ENCODE results near the gene GADD45B. TPM values are rescaled to one million over a fixed set of nuclear protein-coding genes. Genes with fewer than 3 reads are reported as not detected.
"Not testable (repeated sequence)": the region's sequence is repeated elsewhere in the genome, so short reads cannot be mapped to it uniquely, and the experiment has no call there.

The GADD45B gene
- total RNA-seq, 1 donor from 2014 or later = 32.4 TPM

DNA sequence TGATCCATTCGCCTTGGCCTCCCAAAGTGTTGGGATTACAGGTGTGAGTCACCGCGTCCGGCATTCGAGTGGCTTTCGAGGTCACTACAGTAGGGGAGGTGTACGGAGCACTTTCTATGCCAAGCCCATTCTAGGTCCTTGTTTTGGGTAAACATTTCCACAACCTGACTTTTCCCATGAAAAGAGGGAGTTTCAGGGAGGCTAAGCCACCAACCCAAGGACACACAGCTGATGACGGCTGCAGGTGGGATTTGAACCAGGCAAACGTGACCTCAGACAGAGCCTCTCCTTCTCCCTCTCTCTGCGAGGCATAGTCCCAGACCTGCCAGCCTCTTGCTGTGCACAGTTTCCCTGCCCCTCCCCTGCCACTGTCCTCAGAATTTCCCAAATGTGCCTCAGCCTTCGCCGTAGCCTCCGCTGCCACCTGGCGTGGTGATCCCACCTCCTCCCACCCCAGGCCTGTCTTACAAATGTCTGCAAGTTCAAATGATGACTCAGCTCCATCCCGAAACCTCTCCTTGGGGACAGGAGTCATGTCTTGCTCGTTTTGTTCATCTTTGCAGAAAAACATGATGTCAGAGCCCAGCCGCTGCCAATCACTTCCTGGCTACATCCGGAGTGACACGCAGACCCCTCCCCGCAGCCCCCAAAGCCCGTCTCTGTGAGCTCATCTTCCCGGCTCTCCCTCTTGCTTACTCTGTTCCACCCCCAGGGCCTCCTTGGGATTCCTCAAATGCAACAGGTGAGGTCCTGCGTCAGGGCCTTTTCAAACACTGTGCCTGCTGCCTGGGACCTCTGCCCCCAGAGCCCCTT, 6.6 kb upstream of the GADD45B start:
- DNase-seq = peak; percentile 67

DNA sequence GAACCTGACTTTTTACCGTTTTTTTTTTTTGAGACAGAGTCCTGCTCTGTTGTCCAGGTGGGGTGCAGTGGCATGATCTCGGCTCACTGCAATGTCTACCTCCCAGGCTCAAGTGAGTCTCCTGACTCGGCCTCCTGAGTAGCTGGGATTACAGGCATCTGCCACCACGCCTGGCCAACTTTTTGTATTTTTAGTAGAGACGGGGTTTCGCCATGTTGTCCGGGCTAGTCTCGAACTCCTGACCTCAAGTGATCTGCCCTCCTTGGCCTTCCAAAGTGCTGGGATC, 6.1 kb upstream of the GADD45B start:
- not testable (repeated sequence) for DNase-seq

DNA sequence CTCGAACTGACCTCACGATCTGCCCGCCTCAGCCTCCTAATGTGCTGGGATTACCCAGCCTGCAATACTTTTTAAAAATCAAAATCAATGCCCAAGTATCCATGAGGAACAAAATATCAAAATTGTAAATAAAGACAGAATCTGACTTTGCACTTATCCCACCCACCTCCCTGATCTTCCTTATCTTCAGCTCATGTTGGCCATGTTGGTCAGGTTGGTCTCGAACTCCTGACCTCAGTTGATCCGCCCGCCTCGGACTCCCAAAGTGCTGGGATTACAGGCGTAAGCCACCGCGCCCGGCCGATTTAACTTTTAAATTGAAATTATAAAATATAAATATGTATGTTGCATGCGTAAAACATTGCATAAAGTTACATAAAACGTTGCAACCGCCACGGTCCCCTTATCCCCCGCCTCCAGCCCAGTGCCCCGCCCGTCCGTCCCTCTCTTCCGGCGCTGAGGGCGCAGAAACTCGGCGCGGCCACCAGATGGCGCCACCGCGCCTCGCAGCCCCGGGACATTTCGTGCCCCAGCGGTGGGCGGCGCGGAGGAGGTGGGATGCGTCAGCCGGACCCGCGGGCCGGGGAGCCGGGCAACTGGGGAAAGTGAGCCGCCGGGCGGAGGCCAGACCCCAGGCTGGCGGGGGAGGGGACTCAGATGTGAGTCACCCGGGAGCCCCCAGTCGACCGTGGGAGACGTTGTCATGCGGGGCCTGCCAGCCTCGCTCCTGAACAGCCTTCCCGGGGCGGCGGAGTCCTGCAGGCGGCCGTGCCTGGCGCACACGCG, 1.5 kb upstream of the GADD45B start:
- peak; percentile 90 for DNase-seq

GRCh38 chr19:2475018-2475701, 767 bp upstream of the GADD45B start:
- no peak for DNase-seq

DNA sequence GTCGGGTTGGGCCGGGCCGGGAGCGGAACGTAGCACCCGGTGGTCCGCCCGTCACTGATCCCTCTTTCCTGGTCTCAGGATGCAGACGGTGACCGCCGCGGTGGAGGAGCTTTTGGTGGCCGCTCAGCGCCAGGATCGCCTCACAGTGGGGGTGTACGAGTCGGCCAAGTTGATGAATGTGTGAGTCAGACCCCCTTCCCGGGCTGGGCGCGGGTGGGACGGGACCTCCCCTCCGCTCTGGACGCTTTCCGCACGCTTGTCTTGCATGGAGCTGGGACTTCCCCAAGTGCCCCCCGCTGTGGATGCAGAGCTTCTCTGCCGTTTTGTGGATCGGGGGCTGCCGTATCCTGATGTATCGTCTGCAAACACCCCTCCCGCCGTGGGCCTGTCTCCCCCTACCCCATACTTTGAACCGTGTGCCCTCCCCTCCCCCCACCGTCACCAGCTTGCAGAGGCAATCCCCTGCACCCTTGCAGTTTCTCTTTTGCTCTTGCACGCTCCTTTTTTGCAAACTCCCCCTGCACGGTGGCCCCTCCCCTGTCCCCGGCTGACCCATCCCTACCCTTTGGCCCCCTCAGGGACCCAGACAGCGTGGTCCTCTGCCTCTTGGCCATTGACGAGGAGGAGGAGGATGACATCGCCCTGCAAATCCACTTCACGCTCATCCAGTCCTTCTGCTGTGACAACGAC, 669 bp downstream of the GADD45B start:
- no peak for DNase-seq

GRCh38 chr19:2477141-2477710, 1.3 kb downstream of the GADD45B start:
- peak; percentile 58 for DNase-seq

GRCh38 chr19:2477732-2478191, 1.8 kb downstream of the GADD45B start:
- no peak for DNase-seq

DNA sequence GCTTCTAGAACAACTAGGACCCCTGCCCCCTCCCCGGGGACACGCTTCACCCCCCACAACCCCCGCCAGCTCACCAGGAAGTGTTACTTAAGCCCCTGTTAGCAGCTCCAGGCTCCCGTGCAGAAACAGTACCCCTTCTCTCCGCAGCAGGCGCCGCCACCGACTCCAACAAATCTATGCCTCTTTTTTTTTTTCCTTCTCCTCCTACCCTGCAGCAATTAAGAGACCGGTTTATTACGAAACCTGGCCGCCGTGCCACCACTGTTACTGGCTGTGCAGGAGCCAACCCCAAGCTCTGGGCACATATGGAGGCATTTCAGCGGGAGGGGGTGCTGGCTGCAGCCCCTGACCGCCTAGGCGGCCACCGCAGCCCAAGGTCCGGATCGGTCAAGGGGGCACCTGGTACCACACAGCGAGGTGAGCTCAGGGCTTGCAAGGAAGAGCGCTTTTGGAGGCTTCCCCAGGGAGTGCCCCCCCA, 2.4 kb downstream of the GADD45B start:
- DNase-seq = peak; percentile 75

DNA sequence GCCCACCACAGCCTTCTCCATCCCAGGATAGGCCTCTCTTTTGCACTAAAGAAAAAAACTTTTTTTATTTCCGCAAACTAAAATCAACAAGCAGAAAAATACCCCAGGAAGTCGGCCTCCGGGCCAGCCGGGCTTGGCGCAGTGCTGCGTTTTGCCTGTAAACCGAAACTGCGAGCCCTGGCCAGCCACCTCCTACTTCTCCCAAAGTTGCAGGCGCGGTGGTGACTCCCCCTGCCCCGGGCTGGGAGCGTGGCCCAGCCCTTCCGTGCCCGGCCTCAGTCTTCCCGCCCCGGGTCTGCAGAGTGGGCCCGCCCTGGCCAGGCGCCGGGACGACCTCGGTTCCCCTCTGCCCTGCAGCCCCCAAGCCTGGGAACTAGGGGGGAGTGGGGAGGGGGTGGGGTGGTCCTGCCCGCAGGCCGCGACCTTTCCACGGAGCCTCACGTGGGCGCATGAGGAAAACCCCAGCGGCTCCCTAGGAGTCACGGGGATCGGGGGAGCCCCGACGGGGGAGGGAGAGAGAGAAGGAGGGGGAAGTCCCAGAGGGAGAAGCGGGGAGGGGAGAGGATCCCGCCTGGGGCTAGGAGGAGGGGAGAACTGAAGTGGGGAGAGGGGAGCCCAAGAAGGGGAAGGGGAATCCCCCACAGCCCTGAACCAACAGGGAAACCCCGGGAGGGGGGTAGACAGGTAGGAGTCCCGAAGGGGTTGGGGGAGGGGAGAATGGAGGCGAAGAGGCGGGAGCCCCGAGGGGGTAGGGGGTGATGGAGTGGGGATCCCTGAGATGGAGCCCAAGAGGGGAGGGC, 3.0 kb downstream of the GADD45B start:
- DNase-seq = peak; percentile 70

GRCh38 chr19:2479556-2480194, 3.7 kb downstream of the GADD45B start:
- DNase-seq = no peak

GRCh38 chr19:2481466-2481865, 5.5 kb downstream of the GADD45B start:
- DNase-seq = no peak

GRCh38 chr19:2482354-2483038, 6.6 kb downstream of the GADD45B start:
- DNase-seq = no peak

- no peak for DNase-seq
Measured at GRCh38 chr19:2483084-2483483, 7.2 kb downstream of the GADD45B start.

DNA sequence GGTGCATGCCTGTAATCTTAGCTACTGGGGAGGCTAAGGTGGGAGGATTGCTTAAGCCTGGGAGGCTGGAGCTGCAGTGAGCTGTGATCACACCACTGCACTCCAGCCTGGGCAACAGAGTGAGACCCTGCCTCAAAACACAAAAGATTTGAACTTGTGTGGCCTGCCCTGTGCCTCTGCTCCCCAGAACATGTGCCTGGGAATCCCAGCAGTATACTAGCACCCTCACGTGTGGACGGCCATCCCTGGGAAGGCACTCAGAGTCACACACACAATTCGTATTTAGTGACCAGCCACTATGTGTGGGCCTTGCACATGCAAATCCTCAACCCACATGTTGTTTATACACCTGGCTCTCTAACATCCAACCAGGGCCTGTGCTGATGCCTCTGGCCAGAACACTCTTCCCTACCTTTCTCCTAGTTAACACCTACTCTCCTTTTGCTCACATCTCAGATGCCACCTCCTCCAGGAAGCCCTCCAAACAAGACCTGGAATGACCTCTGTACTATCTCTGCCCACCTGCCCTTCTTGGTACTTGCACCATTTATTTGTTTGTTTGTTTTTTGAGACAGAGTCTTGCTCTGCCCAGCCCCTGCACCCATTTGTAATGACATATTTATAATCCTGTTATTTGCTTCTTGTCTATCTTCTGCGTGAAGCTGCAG, 7.7 kb downstream of the GADD45B start:
- no peak for DNase-seq

DNA sequence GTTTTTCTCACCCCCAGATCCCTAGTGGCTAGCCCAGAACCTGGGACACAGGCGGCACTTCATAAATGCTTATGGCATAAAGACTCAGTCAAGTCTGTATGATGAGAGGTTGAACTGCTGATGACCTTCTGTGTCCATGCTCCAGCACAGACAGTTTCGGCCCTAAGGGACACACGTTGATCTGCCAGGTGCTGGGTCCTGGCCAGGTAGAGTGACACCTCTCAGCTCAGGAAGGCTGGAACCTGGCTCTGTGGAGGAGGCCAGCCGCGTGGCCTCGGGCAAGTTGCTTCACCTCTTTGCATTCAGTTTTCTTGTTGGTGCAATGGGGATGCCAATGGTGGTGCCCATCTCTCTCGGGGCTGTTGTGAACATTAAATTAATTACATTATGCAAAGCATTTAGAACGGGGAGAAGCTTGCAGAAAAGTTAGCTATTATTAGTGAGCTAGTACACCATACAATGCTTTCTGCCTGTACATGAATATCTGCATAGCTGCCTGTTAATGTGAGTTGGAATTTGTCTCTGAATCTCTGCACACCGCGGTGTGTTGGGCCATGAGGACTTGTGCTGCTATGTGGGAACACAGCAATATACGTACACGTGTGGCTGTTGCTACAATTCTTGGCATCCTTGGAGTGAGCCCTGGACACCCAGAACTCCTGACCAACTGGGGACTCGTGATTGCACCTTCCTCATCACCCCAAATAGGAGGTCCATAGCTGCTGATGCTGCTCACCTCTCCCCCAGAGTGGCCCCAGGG, 8.4 kb downstream of the GADD45B start:
- no peak for DNase-seq

- no peak for DNase-seq
Measured at GRCh38 chr19:2485428-2485827, 9.5 kb downstream of the GADD45B start.

DNA sequence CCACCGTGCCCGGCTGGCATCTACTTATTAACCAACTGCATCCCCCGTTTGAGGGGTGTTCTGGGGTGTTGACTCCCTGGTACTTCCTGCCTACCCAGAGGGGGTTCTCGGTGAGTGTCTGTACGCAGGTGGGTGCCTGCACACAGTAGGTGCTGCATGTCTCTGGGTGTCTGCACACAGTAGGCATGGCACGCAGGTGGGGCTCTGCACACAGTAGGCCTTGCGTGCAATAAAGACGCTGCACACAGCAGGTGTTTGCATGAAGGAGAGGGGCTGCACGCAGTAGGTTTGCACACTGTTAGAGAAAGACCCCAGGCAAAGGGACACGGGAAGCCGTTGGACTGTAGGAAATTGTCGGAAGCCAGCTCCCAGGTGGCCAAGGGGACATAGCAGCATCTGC, 11.2 kb downstream of the GADD45B start:
- DNase-seq = no peak

DNA sequence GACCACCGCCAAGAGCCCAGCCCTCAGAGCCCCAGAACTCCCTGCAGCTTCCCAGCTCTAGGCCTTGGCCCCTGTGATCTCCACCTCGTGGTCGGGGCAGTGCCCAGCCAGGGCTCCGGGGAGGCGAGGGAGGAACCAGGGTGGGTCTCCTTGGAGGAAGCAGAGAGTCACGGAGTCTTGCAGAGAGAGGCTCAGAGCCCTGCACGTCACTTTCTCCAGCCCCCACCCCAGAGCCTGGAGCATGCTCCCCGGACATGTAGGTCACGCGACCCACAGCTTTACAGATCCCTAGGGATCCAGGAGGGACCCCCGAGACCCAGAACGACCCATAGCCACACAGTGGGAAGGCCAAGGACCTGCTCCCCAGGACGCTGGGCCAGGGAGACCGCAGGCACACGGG, 11.9 kb downstream of the GADD45B start:
- no peak for DNase-seq

All from tongue (tissue), 2 donors.